GM18507 (cell line): ENCODE results near the gene HIC1.
A peak's percentile ranks its signal among the peaks of the same experiment; 100 is the strongest.

ENCODE experiments used
- DNase-seq: peaks from one replicate; pipeline ENCODE4 v3.0.0; 2011; ENCODE audit warnings: low read depth; ENCODE audit not compliant: insufficient read length; ENCODE audit errors: extremely low spot score
- FAIRE-seq: peaks from 2 replicates; lab custom pipeline; 2011; peaks lifted over from hg19 to GRCh38; lab: Jason Lieb, UNC

Gene HIC1

DNA sequence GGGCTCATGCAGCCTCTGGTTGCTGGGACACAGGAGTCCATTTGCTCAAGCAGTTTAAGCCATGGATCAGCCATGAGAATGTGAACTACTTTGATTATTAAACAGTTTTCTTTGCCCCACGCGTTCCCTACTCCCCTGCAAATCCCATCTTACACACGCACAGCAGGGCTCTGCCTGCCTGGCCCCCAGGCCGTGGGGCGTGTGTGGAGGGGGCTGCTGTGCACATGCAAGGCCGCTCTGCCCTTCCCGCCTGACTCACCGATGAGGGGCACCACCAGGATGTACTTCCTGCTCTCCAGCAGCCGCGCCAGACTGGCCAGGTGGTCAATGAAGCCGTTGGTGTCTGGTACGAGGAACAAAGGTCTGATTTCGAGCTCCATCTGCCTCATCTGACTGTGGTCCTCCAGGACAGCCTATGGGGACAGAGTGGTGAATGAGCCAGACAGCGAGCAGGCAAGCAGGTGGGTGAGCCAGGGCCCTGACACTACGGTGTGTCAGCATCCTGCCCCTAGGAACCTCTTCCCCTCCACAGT, 13.7 kb downstream of the HIC1 start:
- FAIRE-seq (no peak), DNase-seq (no peak)

DNA sequence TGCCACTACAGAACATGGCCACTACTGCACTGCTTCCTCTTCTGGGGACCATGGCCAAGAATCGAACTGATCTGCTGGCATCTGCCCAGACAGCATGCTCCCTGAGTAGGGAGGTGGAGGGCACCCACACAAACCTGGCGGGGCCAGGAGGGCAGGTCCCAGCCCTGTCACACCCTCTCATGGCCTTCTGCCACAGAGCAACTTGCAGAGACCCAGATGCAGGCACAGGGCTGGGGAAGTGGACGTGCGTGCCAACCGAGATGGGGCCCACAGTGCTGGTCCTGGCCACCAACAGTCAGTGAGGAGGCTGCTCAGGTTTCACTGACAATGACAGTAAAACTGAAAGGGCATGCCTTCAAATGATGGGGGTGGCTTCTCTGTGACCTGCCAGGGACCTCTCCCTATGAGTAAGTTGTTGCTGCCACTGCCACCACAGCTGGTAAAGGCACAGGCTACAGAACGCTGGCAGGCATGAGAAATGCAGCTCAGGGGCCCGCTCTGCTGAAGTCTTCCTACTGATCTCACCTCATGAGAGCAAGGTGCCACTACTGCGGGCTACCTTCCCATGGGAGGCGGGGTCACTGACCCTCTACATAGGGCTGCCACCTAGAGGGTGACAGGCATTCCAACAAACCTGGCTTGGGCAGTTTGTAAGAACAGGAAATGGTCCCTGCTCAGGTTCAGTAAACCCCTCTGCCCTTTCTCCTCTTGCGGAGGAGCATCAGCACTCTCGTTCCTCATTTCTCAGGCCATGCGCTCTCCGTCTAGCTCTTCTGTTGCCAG, 15.5 kb downstream of the HIC1 start:
- FAIRE-seq (peak; percentile 97), DNase-seq (no peak)

DNA sequence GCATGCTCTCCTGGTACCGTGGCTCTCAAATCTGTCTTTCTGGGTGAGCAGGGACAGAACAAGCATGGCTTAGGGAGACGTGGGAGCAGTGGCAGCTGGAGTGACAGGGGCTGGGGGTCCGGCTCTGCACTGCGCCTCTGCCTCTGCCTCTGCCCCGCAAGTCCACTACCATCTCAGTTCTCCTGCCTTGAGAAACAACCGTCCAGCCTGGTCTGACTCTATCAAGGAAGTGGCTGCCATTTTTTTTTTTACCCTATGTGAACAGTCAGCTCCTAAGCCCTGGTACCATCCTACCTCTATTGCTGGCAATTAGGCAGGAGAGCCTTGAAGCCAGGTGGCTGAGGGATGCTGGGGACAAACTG, 16.1 kb downstream of the HIC1 start:
- FAIRE-seq: no peak

DNA sequence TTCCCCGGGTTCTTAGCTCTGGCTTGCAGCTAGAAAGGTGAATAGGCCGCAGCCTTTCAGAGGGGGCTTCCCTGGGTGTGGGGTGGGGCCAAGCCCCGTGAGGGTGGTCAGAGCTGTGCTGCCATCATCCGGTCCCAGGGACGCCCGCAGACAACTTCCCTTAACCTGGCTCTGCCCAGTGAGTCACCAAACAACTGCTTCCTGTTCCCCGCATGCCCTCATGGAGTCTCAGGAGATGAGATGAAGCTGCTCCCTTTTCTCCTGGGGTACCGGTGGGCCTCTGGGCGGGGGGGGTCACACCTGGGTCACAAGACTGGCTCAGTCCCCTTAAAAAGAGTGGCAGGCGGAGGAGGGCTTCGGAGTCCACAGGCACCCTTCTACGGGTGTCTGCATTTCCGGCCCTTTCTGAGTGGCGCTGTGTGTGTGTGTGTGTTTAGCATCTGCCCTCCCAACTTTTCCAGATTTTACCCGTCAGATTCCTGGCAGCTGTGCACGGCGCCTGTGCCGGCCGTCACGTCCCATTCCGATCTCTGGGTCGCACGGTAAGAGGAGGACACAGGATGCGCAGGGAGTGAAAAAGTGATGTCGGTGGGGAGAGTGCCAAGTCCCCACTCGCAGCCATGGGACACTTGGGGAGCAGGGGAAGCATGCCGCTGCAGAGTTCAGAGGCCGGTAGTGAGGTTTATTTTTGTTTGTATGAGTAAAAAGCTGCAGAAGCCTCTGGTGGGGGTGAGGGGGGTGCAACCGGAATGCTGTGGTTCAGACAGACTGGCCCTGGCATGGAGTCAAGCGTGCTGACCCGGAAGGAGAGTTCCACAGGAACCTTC, 16.8 kb downstream of the HIC1 start:
- DNase-seq (no peak), FAIRE-seq (no peak)

More for the DNA sequence above, 16.1 kb downstream of the HIC1 start:
- DNase-seq: no peak

DNA sequence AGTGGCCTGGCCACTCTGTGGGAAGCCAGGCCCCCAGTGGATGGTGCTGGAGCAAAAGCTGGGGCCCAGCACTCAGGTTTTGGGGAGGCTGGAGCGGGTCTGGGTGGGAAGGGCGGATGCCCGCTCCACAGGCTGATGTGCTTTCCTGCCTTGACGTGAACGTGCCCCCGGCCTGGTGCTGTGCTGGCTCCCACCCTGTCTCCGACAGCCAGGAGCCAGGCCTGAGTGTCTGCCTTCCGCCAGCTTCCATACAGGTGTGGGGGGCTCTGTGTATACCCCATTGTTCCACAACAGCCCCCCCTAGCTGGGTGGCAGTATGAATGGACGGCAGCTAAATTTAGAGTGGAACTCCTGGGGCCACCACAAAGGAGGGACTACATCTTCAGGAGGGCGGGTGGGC, 20.0 kb downstream of the HIC1 start:
- no peak for DNase-seq
- FAIRE-seq: no peak

DNA sequence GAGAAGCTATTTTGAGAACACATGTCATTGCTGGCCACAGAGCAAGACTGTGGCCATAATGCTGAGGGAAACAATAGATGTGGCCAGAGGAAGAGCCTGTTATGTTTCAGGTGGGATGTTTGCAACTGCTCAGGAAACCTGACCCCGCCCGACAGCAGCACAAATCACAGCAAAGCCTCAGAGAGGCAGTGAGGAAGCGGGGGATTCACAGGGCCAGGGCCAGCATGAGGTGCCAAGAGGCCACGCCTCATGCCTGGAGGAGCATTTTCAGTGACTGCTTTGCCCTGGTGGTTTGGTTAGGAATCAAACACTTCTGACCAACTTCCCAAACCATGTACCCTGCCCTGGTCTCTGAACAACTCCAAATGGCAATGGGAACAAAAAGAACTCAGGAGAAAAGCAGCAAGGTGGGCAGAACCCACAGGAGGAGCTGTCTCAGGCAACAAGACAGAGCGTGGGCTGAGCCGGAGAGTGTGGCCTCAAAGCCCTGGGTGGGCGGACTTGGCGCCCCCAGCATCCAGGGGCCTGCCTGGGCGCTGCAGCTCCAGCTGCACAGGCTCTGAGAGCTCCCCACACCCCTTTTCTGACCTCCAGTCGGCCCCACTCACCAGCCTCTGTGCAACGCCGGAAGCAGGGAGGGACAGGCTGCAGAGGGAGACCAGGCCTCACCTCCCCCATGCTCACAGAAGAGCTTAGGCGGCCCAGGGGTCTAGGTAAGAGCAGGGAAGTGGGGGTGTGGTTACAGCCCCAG, 20.6 kb downstream of the HIC1 start:
- no peak for FAIRE-seq

DNA sequence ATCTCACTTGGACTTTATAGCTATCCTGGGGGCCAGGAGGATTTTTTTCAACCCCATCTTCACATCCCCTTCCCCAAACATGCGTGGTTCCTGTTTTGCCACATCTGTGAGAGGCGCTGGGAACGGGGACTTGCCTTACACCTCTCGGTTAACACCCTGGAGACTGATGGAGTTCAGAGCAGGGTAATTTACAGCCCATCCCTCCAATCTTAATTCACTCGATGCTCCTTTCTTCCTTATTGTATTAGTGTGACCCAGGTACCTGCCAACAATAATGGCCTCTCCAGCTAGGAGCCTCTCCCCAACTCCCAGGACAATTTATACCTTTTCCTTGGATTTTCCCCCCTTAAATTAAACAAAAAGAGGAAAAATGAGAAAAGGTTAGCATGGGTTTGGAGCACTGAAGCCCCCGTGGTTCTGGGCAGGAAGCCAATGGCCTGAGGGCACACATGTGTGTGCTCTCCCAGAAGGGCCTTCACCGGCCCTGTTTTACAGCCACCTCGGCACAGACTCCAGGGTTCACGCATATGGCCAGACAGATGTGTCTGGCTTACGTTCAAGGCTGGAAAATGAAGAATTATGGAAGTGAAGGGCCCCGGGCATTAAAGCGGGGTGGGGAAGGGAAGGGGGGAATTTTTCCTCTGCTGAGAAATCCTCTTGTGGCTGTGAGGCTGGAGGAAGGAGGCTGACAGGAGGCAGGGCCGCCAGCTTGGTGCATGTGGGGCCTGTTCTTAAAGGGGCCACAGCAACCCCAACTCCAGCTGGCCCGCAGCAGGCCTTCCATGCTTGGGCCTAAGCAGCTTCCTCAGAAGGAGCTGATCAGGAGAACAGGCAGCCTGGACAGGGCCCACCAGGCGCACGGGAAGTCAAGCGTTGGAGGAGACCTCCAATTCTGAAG, 21.4 kb downstream of the HIC1 start:
- FAIRE-seq (no peak), DNase-seq (no peak)

More for the DNA sequence above, 20.6 kb downstream of the HIC1 start:
- DNase-seq: no peak

DNA sequence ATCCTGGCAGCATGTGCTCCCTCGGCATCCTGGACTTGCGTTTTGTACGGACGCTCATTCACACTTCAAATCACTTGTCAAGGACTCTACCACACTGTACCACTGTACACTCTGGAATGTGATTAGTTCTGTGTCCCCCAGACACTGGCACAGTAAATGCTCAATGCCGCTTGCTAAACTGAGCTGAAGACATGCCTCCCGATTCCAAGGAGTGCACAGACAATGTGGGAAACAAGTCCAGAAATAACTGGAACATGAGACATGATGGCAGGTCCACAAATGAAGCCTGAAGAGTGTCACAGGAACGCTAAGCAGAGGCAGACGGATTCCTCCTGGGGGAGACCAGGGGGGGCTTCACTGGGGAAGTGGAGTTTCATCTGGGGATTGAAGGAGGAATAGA, 22.1 kb downstream of the HIC1 start:
- DNase-seq (no peak), FAIRE-seq (no peak)

DNA sequence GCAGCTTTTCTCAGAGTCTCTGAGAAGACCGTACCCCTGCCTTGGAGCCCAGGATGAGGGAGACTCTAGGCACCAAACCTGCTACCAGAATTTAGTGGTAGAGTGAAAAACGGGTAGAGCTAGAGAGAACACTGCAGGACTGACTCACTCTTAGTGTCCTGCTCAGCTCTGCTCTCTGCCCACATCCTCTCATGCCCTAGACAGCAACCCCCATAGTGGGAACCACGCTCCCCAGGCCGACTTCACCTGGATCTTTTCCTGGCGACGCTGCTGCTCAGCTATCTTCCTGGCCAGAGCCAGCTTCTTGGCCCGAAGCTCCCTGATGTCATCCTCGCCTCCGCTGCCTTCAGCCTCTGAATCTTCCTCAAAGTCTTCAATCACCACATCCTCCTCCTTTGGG, 26.7 kb downstream of the HIC1 start:
- DNase-seq (no peak), FAIRE-seq (no peak)

DNA sequence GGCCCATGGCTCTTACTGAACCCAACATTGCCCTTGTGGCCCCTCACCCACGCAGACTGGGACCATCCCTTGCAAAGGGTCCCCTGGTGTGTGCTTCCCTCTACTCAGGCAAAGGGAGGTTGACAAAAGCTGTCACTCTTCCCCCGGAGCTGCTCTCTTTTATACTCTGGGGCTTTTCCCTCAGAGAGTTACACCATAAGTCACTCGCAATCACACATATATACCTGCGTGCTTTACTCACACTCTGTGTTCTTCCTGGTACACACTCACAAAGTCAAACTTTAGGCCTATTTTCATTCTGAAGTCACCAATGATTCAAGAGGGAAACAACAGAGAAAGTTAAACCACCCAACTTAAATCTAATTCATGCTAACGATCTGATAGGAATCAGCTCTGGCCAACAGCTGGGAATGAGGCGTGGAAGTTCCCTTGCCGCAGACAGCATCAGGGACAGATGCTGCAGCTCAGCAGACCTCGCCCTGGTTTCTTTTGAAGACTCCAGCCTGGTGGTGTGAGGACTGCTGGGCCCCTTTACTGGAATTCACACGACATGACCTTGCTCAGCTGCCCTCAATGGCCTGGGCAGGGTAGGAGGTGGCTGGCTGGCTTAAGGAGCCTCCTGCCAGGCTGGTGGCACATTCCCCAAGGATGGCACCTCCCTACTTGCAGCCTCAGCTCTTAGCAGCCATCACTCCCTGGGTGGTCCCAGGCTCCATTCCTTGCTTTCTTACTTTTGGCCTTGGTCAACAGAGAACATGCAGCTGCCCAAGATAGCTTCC, 27.3 kb downstream of the HIC1 start:
- DNase-seq: no peak
- FAIRE-seq: no peak

DNA sequence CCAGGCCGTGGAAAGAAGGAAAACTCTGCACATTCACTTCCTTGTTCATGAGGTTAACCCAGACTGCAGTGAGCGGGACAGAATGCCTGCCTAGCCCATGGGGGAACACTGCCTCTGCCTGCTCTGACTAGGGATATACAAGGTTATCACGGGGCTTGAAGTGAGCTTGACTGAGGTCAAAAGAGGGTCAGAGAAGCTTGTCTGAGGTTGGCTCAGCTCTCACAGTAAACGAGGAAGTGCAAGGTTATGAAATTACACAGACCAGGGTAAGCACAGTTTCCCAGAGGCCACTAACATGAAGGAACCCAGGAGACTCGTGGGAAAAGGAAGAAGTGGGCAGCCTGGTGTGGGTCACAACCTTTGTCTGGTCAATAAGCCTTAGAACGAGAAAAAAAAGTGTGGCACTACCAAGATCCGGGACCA, 28.7 kb downstream of the HIC1 start:
- FAIRE-seq (peak; percentile 96), DNase-seq (peak; percentile 50)

DNA sequence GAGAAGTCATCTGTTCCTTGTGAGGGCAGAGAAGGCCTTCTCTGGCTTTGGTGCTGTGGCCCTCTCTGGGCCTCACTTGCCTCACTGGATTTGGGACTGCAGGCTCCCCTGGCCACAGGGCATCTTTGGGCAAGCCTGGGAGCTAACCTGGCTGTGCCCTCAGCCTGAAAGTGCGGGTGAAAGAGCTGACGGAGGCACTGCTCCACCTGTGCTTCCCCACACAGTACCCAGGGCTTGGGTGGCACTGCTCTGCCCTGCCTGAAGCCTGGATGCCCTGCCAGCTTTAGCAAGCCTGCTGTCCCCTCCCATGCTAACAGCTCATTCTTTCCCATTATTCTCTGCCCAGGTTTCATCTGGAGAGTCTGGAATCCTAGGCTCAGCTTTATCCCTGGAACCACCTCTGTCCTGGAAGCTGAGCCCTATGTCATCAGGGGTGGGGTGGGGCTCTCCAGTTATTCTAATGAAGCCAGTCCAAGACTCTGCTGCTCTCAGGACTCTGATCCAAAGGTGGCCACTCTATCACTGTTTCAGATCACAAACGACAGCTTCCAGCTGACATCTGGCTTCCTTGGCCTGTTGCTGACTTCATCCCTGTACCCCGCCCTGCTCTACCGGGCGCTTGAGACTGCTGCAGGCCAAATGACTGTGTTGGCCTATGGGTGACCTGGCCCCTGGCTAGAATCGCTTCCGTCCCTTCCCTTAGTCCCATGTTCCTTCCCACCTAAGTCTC, 29.3 kb downstream of the HIC1 start:
- FAIRE-seq: no peak
- no peak for DNase-seq

DNA sequence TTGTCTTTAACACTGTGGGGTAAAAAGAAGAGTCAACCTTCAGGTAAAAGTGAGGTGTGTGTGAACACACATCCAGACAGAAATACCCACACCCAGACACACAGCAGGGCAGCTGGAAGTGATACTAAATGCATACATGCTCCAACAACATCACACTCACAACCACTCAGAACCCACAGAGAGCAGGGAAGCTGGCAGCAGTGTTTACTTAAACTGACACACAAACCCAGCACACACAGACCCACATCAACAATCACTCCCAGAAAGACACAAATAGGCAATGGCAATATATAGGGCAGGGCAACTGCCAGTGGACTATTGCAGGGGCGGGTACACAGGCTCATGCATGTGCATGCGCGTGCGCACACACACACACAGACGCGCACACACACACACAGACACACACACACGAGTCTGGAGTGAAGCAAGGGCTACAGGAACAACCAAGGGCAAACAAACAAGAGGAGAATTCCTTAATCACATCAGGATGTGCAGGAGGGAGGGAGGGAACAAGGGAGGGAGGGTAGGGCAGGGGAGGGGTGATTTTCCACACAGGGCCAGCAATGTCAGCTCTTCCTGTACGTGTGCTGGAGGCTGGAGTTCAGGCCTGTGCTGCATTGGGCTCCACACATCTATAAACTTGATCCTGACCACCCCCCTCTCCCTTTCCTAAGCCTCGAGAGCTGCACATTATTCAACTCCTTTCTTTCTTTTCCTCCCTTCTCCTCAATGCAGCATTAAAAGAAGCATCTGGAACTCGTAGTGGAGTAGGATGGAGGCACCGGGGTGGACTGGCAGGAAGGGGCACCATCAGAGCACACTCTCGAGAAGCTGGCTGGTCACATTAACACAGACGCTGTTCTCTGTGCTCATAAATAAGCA, 30.1 kb downstream of the HIC1 start:
- DNase-seq (no peak), FAIRE-seq (no peak)

DNA sequence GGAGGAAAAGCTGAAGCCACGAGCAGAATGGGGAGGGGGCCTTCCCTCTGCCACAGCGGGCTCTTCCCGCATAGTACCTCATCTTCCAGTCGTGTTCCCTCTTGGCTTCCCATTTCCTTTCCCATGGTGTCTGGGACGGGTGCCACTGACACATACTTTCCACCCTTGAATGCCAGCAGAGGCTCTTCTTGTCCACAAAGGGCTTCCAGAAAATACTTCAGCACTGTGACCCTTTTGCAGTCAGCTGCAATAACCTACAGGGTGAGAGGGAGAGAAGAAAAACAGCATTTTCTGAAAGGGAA, 30.7 kb downstream of the HIC1 start:
- no peak for DNase-seq
- no peak for FAIRE-seq

DNA sequence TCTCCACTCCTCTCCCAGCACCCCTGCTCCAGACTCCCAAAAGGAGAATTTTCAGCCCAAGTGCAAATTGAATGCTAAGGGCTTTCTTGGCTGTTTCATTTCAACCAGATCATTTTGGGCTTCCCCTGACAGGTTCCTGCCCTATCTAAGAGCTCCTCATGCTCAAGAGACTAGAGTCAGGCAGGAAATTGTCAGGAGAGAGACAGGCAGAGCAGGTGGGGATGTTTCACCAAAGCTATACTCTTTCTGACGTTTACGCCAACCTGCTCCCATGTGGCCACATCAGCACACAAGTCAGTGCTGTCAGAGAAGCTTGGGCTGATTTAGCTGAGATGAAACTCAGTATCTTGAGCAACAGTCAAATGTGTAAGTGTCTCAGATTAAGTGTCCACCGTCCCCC, 31.4 kb downstream of the HIC1 start:
- DNase-seq: no peak
- FAIRE-seq: peak; percentile 90

DNA sequence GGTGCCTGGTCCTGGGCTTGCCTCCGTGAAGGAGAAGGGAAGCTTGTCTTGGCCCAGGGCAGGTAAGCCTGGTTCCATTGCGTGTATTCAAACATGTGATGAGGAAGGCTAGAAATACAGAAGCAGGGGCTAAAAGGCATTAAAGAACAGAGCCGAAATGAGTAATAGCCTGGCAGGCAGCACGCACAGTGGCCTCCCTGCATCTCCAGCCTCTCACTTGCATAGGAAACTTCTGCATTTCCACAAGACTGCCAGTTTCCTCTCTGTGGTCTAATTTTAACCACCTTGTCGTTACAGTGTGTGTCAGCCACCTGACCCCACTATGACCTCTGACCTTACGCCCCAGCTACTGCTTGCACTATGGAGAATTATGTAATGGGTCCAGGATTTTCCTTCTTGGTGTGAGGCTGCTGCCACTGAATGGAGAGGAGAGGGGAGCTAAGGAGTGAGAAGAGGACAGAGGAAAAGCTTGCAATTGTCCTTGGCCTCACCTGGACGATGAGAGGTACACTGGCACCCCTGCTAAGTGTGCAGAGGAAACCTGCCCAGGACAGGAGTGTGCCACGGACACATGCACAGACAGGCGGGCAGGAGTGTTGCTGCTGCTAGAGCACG, 32.8 kb downstream of the HIC1 start:
- FAIRE-seq (peak; percentile 99), DNase-seq (peak; percentile 43)

DNA sequence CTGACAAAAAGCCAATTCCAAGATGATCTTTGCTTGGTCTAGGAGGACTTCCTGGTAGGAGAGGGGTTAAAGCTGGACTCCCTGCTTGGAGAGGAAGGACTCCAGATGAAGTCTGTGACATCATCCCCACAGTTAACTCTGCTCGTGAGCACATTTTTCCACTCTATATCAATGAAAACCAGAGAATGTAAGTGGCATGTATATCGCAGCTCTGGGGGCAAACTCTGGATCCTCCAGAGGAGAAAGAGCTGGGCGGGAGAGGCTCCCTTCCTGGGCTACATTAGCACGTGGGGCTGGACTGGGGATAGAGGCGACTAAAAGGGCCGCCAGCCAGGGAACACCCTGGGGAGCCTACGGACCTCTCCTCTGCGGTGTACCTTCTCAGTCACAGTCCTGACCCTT, 34.1 kb downstream of the HIC1 start:
- FAIRE-seq (peak; percentile 38), DNase-seq (no peak)
